ENCODE measurements around the gene NFKBIA.

The NFKBIA gene

GRCh38 chr14:35351897-35352273 lies 52.7 kb downstream of the NFKBIA start:
- intact Hi-C loops (cut with DNase I) = no loop called here
- DNase-seq = peak in 1 of 10 donors; percentile 26

All from posterior cingulate gyrus (tissue), 11 donors.